Stimulated activated CD4-positive, alpha-beta T cell treated with anti-CD3 and anti-CD28 coated beads, Interleukin-2, amount 100 ng/mL, for 48 hours (primary cell): Measurements from ENCODE around the gene ANTKMT.

Experiments
- DNase-seq, 2 donors: peaks; one replicate each; pipeline ENCODE4 v3.0.0-alpha.2; 2020

Gene ANTKMT

GRCh38 chr16:700684-701584, 20.0 kb upstream of the ANTKMT start:
- DNase-seq = peak in 1 of 2 donors; percentile 51

- DNase-seq = no peak
Observed at GRCh38 chr16:702341-702740, 18.6 kb upstream of the ANTKMT start.

GRCh38 chr16:703406-703805, 17.5 kb upstream of the ANTKMT start:
- DNase-seq = no peak

GRCh38 chr16:704047-704446, 16.9 kb upstream of the ANTKMT start:
- no peak for DNase-seq

- DNase-seq = no peak
Observed at GRCh38 chr16:704552-705380, 16.2 kb upstream of the ANTKMT start.

- DNase-seq = no peak
Observed at GRCh38 chr16:705431-706188, 15.3 kb upstream of the ANTKMT start, which contains the start of gene FBXL16. Gene FBXL16 (minus strand): TSS chr16:705801. CDS start chr16:697405, 8,396 bp downstream.

- DNase-seq = no peak
Observed at GRCh38 chr16:706189-707061, 14.5 kb upstream of the ANTKMT start.

GRCh38 chr16:707062-707538, 13.8 kb upstream of the ANTKMT start:
- DNase-seq = no peak

GRCh38 chr16:708019-708418, 12.9 kb upstream of the ANTKMT start:
- DNase-seq = no peak

- DNase-seq = no peak
Observed at GRCh38 chr16:708959-709358, 12.0 kb upstream of the ANTKMT start.

- DNase-seq = no peak
Observed at GRCh38 chr16:709566-710499, 11.1 kb upstream of the ANTKMT start.

GRCh38 chr16:710500-711075, 10.4 kb upstream of the ANTKMT start:
- no peak for DNase-seq

GRCh38 chr16:711084-711483, 9.9 kb upstream of the ANTKMT start:
- DNase-seq = no peak

GRCh38 chr16:711548-712320, 9.2 kb upstream of the ANTKMT start:
- DNase-seq = peak; percentile 79 to 86

- DNase-seq = peak; percentile 61 to 63
Observed at GRCh38 chr16:712740-713250, 8.2 kb upstream of the ANTKMT start.

- DNase-seq = no peak
Observed at GRCh38 chr16:714079-714478, 6.9 kb upstream of the ANTKMT start.

- peak; percentile 92 for DNase-seq
Observed at GRCh38 chr16:714558-715476, 6.1 kb upstream of the ANTKMT start, which contains the start of gene METRN. Gene METRN (plus strand): TSS chr16:715118. CDS start chr16:715290, 172 bp downstream.
